ENCODE measurements around the gene RNASEH1. TPM values are rescaled to one million over a fixed set of nuclear protein-coding genes. Genes with fewer than 3 reads are reported as not detected.

The RNASEH1 gene
- total and polyA plus RNA-seq, 7 experiments from 2014 or later, result 17.6 to 37.6 (median 23.9) TPM

- ChIA-PET CTCF (no interaction called here), POLR2A (no interaction called here)
- Histone ChIP-seq H3K36me3 (ENCODE audit: control insufficient read depth in 2 of 3, insufficient read depth in 3 of 3, low read length in 3 of 3) (peaks cover 0 to 48% (median 16%) of the 10 kb centered on the region in 3 experiments), H3K27me3 (ENCODE audit: control insufficient read depth in 2 of 2, insufficient read depth in 2 of 2, low read length in 2 of 2) (no peaks in the 10 kb centered on the region), H3K4me3 (ENCODE audit: low read length) (no peak overlapping the region), H3K27ac (ENCODE audit: low read depth, low read length) (no peak overlapping the region), H3K9me3 (ENCODE audit: control insufficient read depth in 2 of 3, low read length in 3 of 3) (no peaks in the 10 kb centered on the region), H3K4me1 (ENCODE audit: control insufficient read depth in 2 of 2, insufficient read depth in 2 of 2, low read length in 2 of 2) (no peaks in the 10 kb centered on the region)
- H3K4me3 Mint-ChIP-seq, result no peak overlapping the region
- DNase-seq, result no peak
- peaks cover 33 to 82% (median 77%) of the 10 kb centered on the region in 5 donors for H3K36me3 Mint-ChIP-seq
- peak overlapping the region in 1 of 9 donors; percentile 2 for H3K27ac Mint-ChIP-seq
- intact Hi-C loops (cut with micrococcal nuclease), result no loop called here
- no peaks in the 10 kb centered on the region for H3K27me3 Mint-ChIP-seq
- peaks cover 5 to 31% (median 18%) of the 10 kb centered on the region in 11 donors for H3K9me3 Mint-ChIP-seq
- no peak for ATAC-seq
- H3K4me1 Mint-ChIP-seq, result peaks cover 13 to 42% (median 32%) of the 10 kb centered on the region in 7 donors
Measured at GRCh38 chr2:3512086-3512485, 46.0 kb downstream of the RNASEH1 start.

- ATAC-seq, result no peak
- POLR2A ChIA-PET, result no interaction called here
Measured at GRCh38 chr2:3505771-3506170, 52.4 kb downstream of the RNASEH1 start.

DNA sequence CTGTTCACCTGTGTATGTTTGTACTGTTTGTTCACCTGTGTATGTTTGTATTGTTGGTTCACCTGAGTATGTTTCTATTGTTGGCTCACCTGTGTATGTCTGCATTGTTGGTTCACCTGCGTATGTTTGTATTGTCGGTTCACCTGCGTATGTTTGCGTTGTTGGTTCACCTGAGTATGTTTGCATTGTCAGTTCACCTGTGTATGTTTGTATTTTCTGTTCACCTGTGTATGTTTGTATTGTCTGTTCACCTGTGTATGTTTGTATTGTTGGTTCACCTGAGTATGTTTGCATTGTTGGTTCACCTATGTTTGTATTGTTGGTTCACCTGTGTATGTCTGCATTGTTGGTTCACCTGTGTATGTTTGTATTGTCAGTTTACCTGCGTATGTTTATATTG, 53.4 kb downstream of the RNASEH1 start:
- DNase-seq, result no peak
- Histone ChIP-seq H3K27ac (ENCODE audit: low read depth, low read length) (no peak overlapping the region), H3K36me3 (ENCODE audit: control insufficient read depth in 2 of 3, insufficient read depth in 3 of 3, low read length in 3 of 3) (peaks cover 0 to 62% (median 6%) of the 10 kb centered on the region in 3 experiments), H3K4me1 (ENCODE audit: control insufficient read depth in 2 of 2, insufficient read depth in 2 of 2, low read length in 2 of 2) (no peaks in the 10 kb centered on the region), H3K4me3 (ENCODE audit: low read length) (no peak overlapping the region), H3K27me3 (ENCODE audit: control insufficient read depth in 2 of 2, insufficient read depth in 2 of 2, low read length in 2 of 2) (no peaks in the 10 kb centered on the region), H3K9me3 (ENCODE audit: control insufficient read depth in 2 of 3, low read length in 3 of 3) (no peaks in the 10 kb centered on the region)
- no peaks in the 10 kb centered on the region for H3K27me3 Mint-ChIP-seq
- peak overlapping the region in 1 of 9 donors; percentile 41 for H3K27ac Mint-ChIP-seq
- H3K4me3 Mint-ChIP-seq, result no peak overlapping the region
- POLR2A ChIA-PET, result no interaction called here
- intact Hi-C loops (cut with micrococcal nuclease), result no loop called here
- H3K9me3 Mint-ChIP-seq, result peaks cover 0 to 10% (median 4%) of the 10 kb centered on the region in 11 donors
- H3K4me1 Mint-ChIP-seq, result peaks cover 2 to 39% (median 26%) of the 10 kb centered on the region in 7 donors
- ATAC-seq, result no peak
- CTCF ChIA-PET, result no interaction called here
- peaks cover 33 to 76% (median 58%) of the 10 kb centered on the region in 5 donors for H3K36me3 Mint-ChIP-seq

More at GRCh38 chr2:3505771-3506170, 52.4 kb downstream of the RNASEH1 start:
- no peak overlapping the region for H3K27ac Mint-ChIP-seq
- intact Hi-C loops (cut with micrococcal nuclease), result no loop called here
- H3K27ac ChIP-seq (ENCODE audit: low read depth, low read length), result no peak overlapping the region
- no peaks in the 10 kb centered on the region for H3K27me3 ChIP-seq (ENCODE audit: control insufficient read depth in 2 of 2, insufficient read depth in 2 of 2, low read length in 2 of 2)
- DNase-seq, result no peak
- peaks cover 0 to 57% (median 6%) of the 10 kb centered on the region in 3 experiments for H3K36me3 ChIP-seq (ENCODE audit: control insufficient read depth in 2 of 3, insufficient read depth in 3 of 3, low read length in 3 of 3)
- no peaks in the 10 kb centered on the region for H3K4me1 ChIP-seq (ENCODE audit: control insufficient read depth in 2 of 2, insufficient read depth in 2 of 2, low read length in 2 of 2)
- no peak overlapping the region for H3K4me3 Mint-ChIP-seq
- H3K36me3 Mint-ChIP-seq, result peaks cover 33 to 75% (median 63%) of the 10 kb centered on the region in 5 donors
- H3K4me3 ChIP-seq (ENCODE audit: low read length), result no peak overlapping the region
- no peaks in the 10 kb centered on the region for H3K27me3 Mint-ChIP-seq
- CTCF ChIA-PET, result no interaction called here
- H3K4me1 Mint-ChIP-seq, result peaks cover 2 to 39% (median 26%) of the 10 kb centered on the region in 7 donors
- H3K9me3 Mint-ChIP-seq, result peaks cover 0 to 11% (median 4%) of the 10 kb centered on the region in 11 donors
- H3K9me3 ChIP-seq (ENCODE audit: control insufficient read depth in 2 of 3, low read length in 3 of 3), result no peaks in the 10 kb centered on the region

- Histone ChIP-seq H3K9me3 (ENCODE audit: control insufficient read depth in 2 of 3, low read length in 3 of 3) (no peaks in the 10 kb centered on the region), H3K27me3 (ENCODE audit: control insufficient read depth in 2 of 2, insufficient read depth in 2 of 2, low read length in 2 of 2) (no peaks in the 10 kb centered on the region), H3K36me3 (ENCODE audit: control insufficient read depth in 2 of 3, insufficient read depth in 3 of 3, low read length in 3 of 3) (peaks cover 0 to 72% (median 10%) of the 10 kb centered on the region in 3 experiments), H3K27ac (ENCODE audit: low read depth, low read length) (no peak overlapping the region), H3K4me1 (ENCODE audit: control insufficient read depth in 2 of 2, insufficient read depth in 2 of 2, low read length in 2 of 2) (no peaks in the 10 kb centered on the region), H3K4me3 (ENCODE audit: low read length) (no peak overlapping the region)
- H3K36me3 Mint-ChIP-seq, result peaks cover 30 to 80% (median 59%) of the 10 kb centered on the region in 5 donors
- H3K27me3 Mint-ChIP-seq, result no peaks in the 10 kb centered on the region
- no peak for DNase-seq
- peak; percentile 20 for ATAC-seq
- peaks cover 0 to 8% (median 3%) of the 10 kb centered on the region in 11 donors for H3K9me3 Mint-ChIP-seq
- H3K27ac Mint-ChIP-seq, result peak overlapping the region in 2 of 9 donors; percentile 14 to 54
- H3K4me1 Mint-ChIP-seq, result peaks cover 2 to 37% (median 24%) of the 10 kb centered on the region in 7 donors
- intact Hi-C loops (cut with micrococcal nuclease), result no loop called here
- no peak overlapping the region for H3K4me3 Mint-ChIP-seq
- POLR2A ChIA-PET, result no interaction called here
- CTCF ChIA-PET, result no interaction called here
Measured at GRCh38 chr2:3503483-3503882, 54.6 kb downstream of the RNASEH1 start.

DNA sequence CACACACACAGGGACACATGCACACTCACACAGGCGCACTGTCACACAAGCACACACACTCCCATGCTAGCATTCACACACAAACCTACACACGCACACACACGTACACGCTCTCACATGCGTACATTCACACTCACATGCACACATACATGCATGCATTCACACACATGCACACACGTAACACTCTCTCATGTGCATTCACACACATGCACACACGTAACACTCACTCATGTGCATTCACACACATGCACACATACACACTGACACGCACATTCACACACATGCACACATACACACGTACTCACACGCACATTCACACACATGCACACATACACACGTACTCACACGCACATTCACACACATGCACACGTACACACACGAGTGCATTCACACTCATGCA, 55.1 kb downstream of the RNASEH1 start:
- Histone ChIP-seq H3K4me1 (ENCODE audit: control insufficient read depth in 2 of 2, insufficient read depth in 2 of 2, low read length in 2 of 2) (no peaks in the 10 kb centered on the region), H3K4me3 (ENCODE audit: low read length) (no peak overlapping the region), H3K36me3 (ENCODE audit: control insufficient read depth in 2 of 3, insufficient read depth in 3 of 3, low read length in 3 of 3) (peaks cover 0 to 74% (median 12%) of the 10 kb centered on the region in 3 experiments), H3K27ac (ENCODE audit: low read depth, low read length) (no peak overlapping the region), H3K9me3 (ENCODE audit: control insufficient read depth in 2 of 3, low read length in 3 of 3) (no peaks in the 10 kb centered on the region), H3K27me3 (ENCODE audit: control insufficient read depth in 2 of 2, insufficient read depth in 2 of 2, low read length in 2 of 2) (no peaks in the 10 kb centered on the region)
- H3K36me3 Mint-ChIP-seq, result peaks cover 28 to 80% (median 60%) of the 10 kb centered on the region in 5 donors
- H3K9me3 Mint-ChIP-seq, result peaks cover 0 to 5% (median 0%) of the 10 kb centered on the region in 11 donors
- H3K4me3 Mint-ChIP-seq, result no peak overlapping the region
- peaks cover 2 to 34% (median 21%) of the 10 kb centered on the region in 7 donors for H3K4me1 Mint-ChIP-seq
- POLR2A ChIA-PET, result no interaction called here
- ATAC-seq, result no peak
- DNase-seq, result no peak
- intact Hi-C loops (cut with micrococcal nuclease), result no loop called here
- H3K27me3 Mint-ChIP-seq, result no peaks in the 10 kb centered on the region
- CTCF ChIA-PET, result no interaction called here
- H3K27ac Mint-ChIP-seq, result peak overlapping the region in 2 of 9 donors; percentile 4 to 14

- Histone ChIP-seq H3K4me3 (ENCODE audit: low read length) (no peak overlapping the region), H3K4me1 (ENCODE audit: control insufficient read depth in 2 of 2, insufficient read depth in 2 of 2, low read length in 2 of 2) (no peaks in the 10 kb centered on the region), H3K36me3 (ENCODE audit: control insufficient read depth in 2 of 3, insufficient read depth in 3 of 3, low read length in 3 of 3) (peaks cover 0 to 79% (median 15%) of the 10 kb centered on the region in 3 experiments), H3K9me3 (ENCODE audit: control insufficient read depth in 2 of 3, low read length in 3 of 3) (no peaks in the 10 kb centered on the region), H3K27ac (ENCODE audit: low read depth, low read length) (no peak overlapping the region), H3K27me3 (ENCODE audit: control insufficient read depth in 2 of 2, insufficient read depth in 2 of 2, low read length in 2 of 2) (no peaks in the 10 kb centered on the region)
- ATAC-seq, result no peak
- H3K27me3 Mint-ChIP-seq, result no peaks in the 10 kb centered on the region
- ChIA-PET CTCF (no interaction called here), POLR2A (no interaction called here)
- peaks cover 23 to 78% (median 57%) of the 10 kb centered on the region in 5 donors for H3K36me3 Mint-ChIP-seq
- no peak overlapping the region for H3K4me3 Mint-ChIP-seq
- DNase-seq, result no peak
- intact Hi-C loops (cut with micrococcal nuclease), result no loop called here
- peaks cover 0 to 15% (median 6%) of the 10 kb centered on the region in 7 donors for H3K4me1 Mint-ChIP-seq
- peak overlapping the region in 1 of 9 donors; percentile 43 for H3K27ac Mint-ChIP-seq
- H3K9me3 Mint-ChIP-seq, result peaks cover 0 to 2% (median 0%) of the 10 kb centered on the region in 11 donors
Measured at GRCh38 chr2:3500326-3500899, 57.7 kb downstream of the RNASEH1 start.
